GM10248 (cell line): ENCODE measurements around the gene DEGS2.

Experiments
- CTCF ChIA-PET: fragments of 300-600 bp; sonication (Branson Sonifier 250); formaldehyde crosslinking; extraction: SDS; loops from one replicate; lab custom pipeline; 2021; ENCODE audit warnings: antibody characterized with exemption; lab: Yijun Ruan, JAX
- POLR2A ChIA-PET: fragments of 350-650 bp; sonication (Branson Sonifier 250); formaldehyde crosslinking; extraction: SDS; loops from one replicate; lab custom pipeline; 2020; ENCODE audit warnings: antibody characterized with exemption; lab: Yijun Ruan, JAX
- DNase-seq: peaks from one replicate; pipeline ENCODE4 v3.0.0; 2012; ENCODE audit errors: extremely low spot score
- TF ChIP-seq, protein P1 (sequence below): IDR thresholded peaks from 2 replicates; pipeline ENCODE4 v1.5.1; 2012; ENCODE audit warnings: mild to moderate bottlenecking, low read depth; ENCODE audit errors: extremely low read depth, missing control alignments, control extremely low read depth

DEGS2 gene

DNA sequence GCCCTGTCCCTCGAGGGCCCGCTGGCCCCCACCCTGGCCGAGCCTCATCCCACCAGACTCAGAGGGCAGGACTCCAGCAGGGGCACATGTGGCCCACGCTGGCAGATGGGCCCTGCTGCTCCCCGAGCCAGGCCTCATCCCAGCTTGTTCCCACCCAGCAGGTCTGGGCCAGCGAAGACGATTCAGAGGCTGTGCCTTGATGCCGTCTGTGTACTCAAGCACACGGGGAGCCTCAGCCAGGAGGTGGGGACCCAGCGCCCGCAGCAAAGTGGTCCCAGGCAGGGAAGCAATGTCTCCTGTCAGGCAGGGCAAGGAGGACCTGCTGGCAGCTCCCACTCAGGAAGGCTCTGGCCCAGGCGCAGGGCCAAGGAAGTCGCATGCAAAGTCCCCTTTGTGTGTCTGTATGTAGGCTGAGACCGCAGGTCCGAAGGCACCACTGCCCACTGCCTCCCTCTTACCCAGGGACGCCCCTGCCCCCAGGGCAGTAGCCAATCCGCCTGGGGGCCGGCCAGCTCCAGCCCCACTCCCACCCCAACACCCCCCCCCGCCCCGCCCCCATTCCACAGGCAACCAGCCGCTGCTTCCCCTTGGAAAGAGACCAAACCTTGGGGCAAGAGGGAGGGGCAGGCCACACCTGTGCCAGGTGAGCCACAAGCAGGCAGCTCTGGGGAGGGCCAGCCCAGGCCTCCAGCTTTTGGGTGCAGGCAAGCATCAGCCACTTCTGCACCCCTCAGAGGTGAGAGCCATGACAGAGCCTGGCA lies 9.4 kb downstream of the DEGS2 start:
- TF ChIP-seq, protein P1, sequence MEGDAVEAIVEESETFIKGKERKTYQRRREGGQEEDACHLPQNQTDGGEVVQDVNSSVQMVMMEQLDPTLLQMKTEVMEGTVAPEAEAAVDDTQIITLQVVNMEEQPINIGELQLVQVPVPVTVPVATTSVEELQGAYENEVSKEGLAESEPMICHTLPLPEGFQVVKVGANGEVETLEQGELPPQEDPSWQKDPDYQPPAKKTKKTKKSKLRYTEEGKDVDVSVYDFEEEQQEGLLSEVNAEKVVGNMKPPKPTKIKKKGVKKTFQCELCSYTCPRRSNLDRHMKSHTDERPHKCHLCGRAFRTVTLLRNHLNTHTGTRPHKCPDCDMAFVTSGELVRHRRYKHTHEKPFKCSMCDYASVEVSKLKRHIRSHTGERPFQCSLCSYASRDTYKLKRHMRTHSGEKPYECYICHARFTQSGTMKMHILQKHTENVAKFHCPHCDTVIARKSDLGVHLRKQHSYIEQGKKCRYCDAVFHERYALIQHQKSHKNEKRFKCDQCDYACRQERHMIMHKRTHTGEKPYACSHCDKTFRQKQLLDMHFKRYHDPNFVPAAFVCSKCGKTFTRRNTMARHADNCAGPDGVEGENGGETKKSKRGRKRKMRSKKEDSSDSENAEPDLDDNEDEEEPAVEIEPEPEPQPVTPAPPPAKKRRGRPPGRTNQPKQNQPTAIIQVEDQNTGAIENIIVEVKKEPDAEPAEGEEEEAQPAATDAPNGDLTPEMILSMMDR, result no peak
- CTCF ChIA-PET, result interaction anchor here (1.6 kb wide), 1 partner anchor 43 kb away, joined by 7 read pairs; no protein-coding TSS in a partner anchor
- no peak for DNase-seq
- POLR2A ChIA-PET, result interaction anchor here (0.6 kb wide), 1 partner anchor 169 kb away, joined by 3 read pairs; no protein-coding TSS in a partner anchor

DNA sequence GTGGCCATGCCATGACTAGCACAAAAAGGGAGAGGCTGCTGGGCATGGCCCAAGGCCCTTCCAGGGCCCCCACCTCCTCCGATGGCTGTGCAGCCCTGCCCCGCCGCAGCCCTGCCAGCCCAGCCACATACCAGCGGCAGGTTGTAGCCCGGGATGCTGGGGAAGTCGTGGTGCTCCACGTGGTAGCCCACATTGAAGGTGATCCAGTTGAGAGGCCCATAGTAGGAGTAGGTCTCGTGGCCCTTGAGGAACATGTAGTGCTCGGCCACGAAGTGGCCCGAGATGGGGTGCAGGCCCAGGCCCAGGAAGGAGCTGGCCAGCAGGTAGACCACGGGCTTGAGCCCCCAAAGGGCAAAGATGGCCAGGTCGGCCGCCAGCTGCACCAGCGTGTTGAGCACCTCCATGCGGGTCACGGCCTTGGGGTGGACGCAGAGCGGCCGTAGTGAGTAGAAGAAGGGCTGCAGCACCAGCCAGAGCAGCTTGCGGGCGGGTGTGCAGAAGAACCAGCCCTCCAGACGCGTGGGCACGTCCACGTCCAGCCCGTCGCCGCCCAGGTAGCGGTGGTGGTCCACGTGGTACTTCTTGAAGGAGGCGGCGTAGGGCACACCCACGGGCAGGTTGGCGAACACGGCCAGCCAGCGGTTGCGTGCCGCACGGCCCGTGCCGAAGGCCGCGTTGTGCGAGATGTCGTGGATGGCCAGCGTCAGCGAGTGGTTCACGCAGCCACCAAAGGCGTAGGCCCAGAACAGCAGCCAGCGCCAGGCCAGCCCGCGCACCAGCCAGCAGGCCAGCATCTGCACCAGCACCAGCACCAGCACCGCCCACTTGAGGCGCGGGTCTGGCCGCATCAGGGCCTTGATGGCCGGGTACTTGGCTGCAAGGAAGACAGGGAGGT lies 10.4 kb downstream of the DEGS2 start:
- ChIA-PET POLR2A (no interaction called here), CTCF (interaction anchor here (1.6 kb wide), 1 partner anchor 44 kb away, joined by 7 read pairs; no protein-coding TSS in a partner anchor)
- DNase-seq, result no peak
- TF ChIP-seq, protein P1, result no peak

- CTCF ChIA-PET, result interaction anchor here (2.7 kb wide), 1 partner anchor 8 kb away, joined by 12 read pairs; no protein-coding TSS in a partner anchor
- DNase-seq, result no peak
- POLR2A ChIA-PET, result no interaction called here
- TF ChIP-seq, protein P1, result no peak
These were observed 11.6 kb downstream of the DEGS2 start for GRCh38 chr14:100147691-100148464.

DNA sequence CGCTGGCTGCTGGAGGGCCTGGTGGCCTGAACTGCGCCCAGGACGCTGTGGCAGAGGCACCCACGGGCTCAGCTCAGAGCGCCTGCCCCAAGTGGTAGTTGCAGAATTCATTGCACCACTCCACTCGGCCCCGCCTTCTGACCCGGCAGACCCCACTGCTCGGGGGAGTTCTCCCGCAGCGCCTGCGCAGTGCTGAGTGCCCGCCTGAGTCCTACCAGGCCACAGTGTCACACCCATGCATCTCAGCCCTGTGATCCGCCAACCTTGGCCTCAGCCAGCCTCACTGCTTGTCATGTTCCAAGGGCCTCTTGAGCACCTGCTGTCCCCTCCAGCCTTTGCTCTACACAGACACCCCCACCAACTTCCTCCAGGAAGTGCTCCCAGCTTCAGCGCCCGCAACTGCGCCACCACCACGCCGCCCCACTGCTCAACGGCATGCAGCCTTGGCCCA lies 12.2 kb downstream of the DEGS2 start:
- TF ChIP-seq, protein P1, result no peak
- DNase-seq, result peak; percentile 47
- ChIA-PET CTCF (interaction anchor here (1.8 to 2.7 kb wide), 2 partner anchors 9 to 46 kb away, joined by 8 to 12 read pairs; no protein-coding TSS in a partner anchor), POLR2A (interaction anchor here (0.6 kb wide), 1 partner anchor 74 kb away, joined by 3 read pairs; no protein-coding TSS in a partner anchor)

- POLR2A ChIA-PET, result interaction anchor here (0.6 kb wide), 1 partner anchor 75 kb away, joined by 3 read pairs; no protein-coding TSS in a partner anchor
- TF ChIP-seq, protein P1, result peak; percentile 17
- no peak for DNase-seq
- CTCF ChIA-PET, result interaction anchor here (1.4 to 2.7 kb wide), 3 partner anchors 9 to 46 kb away, joined by 5 to 12 read pairs (median 8); no protein-coding TSS in a partner anchor
These were observed 12.8 kb downstream of the DEGS2 start for GRCh38 chr14:100146531-100147091.
